Neural progenitor cell (in vitro differentiated cells): ENCODE data around the gene ING5.

Experiments
- EZH2 ChIP-seq: fragments of 200-600 bp; sonication (generic); IDR thresholded peaks from 2 replicates; pipeline ENCODE4 v1.6.1; 2017; ENCODE audit warnings: antibody characterized with exemption, mild to moderate bottlenecking, moderate library complexity
- EZH2phosphoT487 ChIP-seq: fragments of 200-600 bp; sonication (generic); IDR thresholded peaks from 2 replicates; pipeline ENCODE4 v1.6.1; 2017; ENCODE audit warnings: antibody characterized with exemption
- TF ChIP-seq, protein P1 (sequence below): fragments of 200-600 bp; sonication (generic); IDR thresholded peaks from 2 replicates; pipeline ENCODE4 v1.5.1; 2017; ENCODE audit warnings: antibody characterized with exemption, mild to moderate bottlenecking

DNA sequence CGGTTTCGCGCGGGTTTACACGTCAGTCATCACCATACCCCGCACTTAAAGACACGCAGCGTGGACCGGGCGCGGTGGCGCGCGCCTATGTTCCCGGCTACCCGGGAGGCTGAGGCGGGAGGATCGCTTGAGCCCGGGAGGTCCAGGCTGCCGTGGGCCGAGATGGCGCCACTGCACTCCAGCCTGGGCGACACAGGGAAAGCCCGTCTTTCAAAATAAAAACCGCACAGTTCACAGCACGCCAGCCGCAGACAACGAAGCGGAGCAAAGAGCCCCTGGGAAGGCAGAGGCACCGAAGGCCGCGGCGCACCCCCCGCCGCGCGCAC is 15.6 kb upstream of the ING5 start:
- TF ChIP-seq, protein P1, sequence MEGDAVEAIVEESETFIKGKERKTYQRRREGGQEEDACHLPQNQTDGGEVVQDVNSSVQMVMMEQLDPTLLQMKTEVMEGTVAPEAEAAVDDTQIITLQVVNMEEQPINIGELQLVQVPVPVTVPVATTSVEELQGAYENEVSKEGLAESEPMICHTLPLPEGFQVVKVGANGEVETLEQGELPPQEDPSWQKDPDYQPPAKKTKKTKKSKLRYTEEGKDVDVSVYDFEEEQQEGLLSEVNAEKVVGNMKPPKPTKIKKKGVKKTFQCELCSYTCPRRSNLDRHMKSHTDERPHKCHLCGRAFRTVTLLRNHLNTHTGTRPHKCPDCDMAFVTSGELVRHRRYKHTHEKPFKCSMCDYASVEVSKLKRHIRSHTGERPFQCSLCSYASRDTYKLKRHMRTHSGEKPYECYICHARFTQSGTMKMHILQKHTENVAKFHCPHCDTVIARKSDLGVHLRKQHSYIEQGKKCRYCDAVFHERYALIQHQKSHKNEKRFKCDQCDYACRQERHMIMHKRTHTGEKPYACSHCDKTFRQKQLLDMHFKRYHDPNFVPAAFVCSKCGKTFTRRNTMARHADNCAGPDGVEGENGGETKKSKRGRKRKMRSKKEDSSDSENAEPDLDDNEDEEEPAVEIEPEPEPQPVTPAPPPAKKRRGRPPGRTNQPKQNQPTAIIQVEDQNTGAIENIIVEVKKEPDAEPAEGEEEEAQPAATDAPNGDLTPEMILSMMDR = no peak
- TF ChIP-seq EZH2 (no peak), EZH2phosphoT487 (no peak)
